ENCODE measurements around the gene FMNL2.

Gene FMNL2

DNA sequence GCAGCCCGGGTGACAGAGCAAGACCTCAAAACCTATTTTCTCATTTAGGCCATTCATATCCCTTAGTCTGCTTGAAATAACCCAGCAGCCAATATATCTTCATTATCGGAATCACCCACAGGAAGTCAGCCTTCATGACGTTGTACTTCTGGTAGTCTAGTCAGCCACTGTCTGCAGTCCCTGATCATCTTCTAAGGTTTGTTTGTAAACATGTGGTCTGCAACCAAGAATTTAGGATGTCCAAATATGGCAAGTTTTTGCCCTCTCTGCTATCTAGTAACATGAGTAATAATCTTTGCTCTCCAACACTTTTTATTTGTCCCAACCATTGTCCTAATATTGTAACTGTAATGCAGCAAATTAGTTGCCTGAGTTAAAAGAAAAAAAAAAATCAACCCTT is 289.8 kb downstream of the FMNL2 start:
- no peaks in the 10 kb centered on the region for H3K9me3 ChIP-seq (ENCODE audit: control insufficient read depth, insufficient read depth, low read depth, low read length)
- no peak for TF ChIP-seq GFI1B (tag by site-specific recombination; IDR thresholded peaks at IDR 0.05)
- no peak for TF ChIP-seq ZNF777 (tag by site-specific recombination; IDR thresholded peaks at IDR 0.05; ENCODE audit: borderline replicate concordance)
- no peak for TF ChIP-seq ZNF169 (tag by site-specific recombination; IDR thresholded peaks at IDR 0.05)
- TF ChIP-seq, protein P1, sequence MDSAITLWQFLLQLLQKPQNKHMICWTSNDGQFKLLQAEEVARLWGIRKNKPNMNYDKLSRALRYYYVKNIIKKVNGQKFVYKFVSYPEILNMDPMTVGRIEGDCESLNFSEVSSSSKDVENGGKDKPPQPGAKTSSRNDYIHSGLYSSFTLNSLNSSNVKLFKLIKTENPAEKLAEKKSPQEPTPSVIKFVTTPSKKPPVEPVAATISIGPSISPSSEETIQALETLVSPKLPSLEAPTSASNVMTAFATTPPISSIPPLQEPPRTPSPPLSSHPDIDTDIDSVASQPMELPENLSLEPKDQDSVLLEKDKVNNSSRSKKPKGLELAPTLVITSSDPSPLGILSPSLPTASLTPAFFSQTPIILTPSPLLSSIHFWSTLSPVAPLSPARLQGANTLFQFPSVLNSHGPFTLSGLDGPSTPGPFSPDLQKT (IDR thresholded peaks at IDR 0.05; ENCODE audit: borderline replicate concordance, low read depth, low read length), result no peak
- no peak for TF ChIP-seq ZNF175 (tag by site-specific recombination; IDR thresholded peaks at IDR 0.05)
- TF ChIP-seq ZNF555 (tag by site-specific recombination; conservative IDR thresholded peaks at IDR 0.05), result no peak
- TF ChIP-seq ZNF292 (tag by site-specific recombination; IDR thresholded peaks at IDR 0.05; ENCODE audit: borderline replicate concordance, low read depth), result no peak
- TF ChIP-seq ZNF747 (tag by site-specific recombination; IDR thresholded peaks at IDR 0.05), result no peak
- no peak for TF ChIP-seq ZBTB49 (tag by site-specific recombination; IDR thresholded peaks at IDR 0.05; ENCODE audit: low read depth)
- TF ChIP-seq BCL11A (tag by site-specific recombination; IDR thresholded peaks at IDR 0.05; ENCODE audit: low read depth), result no peak
- no peak for TF ChIP-seq ZSCAN23 (tag by site-specific recombination; IDR thresholded peaks at IDR 0.05)
- H3K4me3 ChIP-seq (ENCODE audit: low read depth, low read length), result no peak overlapping the region
- ChIA-PET CTCF (interaction anchor here (1.0 to 1.1 kb wide), 2 partner anchors 10 to 449 kb away, joined by 3 to 4 read pairs; no protein-coding TSS in a partner anchor), POLR2A (no interaction called here)
- no peak overlapping the region for H3K27ac ChIP-seq (ENCODE audit: extremely low read depth, low read depth, low read length)
- H3K36me3 ChIP-seq (ENCODE audit: control insufficient read depth in 2 of 2, insufficient read depth in 1 of 2, low read length in 2 of 2), result peaks cover 5 to 53% of the 10 kb centered on the region in 2 experiments
- H3K4me1 ChIP-seq (ENCODE audit: control insufficient read depth, insufficient read depth, low read length), result no peaks in the 10 kb centered on the region

DNA sequence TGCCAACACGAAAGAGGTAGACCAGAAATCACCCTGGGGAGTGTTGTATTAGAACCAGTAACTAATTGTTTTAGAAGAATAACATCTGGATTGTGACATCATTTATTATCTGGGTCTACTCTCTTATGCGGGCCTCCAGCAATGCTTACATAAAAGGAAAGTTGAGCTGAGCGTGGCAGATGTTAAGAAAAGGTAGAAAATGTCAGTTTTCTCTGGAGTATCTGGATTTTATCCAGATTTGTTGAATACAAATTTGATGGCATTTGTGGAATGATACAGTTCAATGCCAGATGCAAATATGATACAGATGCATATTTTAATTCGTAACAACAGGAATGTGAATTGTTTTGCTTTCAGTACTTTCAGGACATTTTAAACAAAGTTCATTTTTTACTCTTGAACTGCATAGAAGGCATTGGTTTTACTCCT is 292.0 kb downstream of the FMNL2 start:
- CTCF ChIA-PET, result interaction anchor here (0.8 to 2.6 kb wide), 10 partner anchors 9 to 451 kb away, joined by 3 to 21 read pairs (median 5); partner anchors contain the start of gene STAM2
- no peak overlapping the region for H3K27ac ChIP-seq (ENCODE audit: extremely low read depth, low read depth, low read length)
- POLR2A ChIA-PET, result no interaction called here

GRCh38 chr2:152627351-152627957 is 292.5 kb downstream of the FMNL2 start:
- Histone ChIP-seq H3K27ac (ENCODE audit: extremely low read depth, low read depth, low read length) (no peak overlapping the region), H3K36me3 (ENCODE audit: control insufficient read depth in 2 of 2, insufficient read depth in 1 of 2, low read length in 2 of 2) (peaks cover 0 to 54% of the 10 kb centered on the region in 2 experiments), H3K4me1 (ENCODE audit: control insufficient read depth, insufficient read depth, low read length) (no peaks in the 10 kb centered on the region), H3K4me3 (ENCODE audit: low read depth, low read length) (no peak overlapping the region), H3K9me3 (ENCODE audit: control insufficient read depth, insufficient read depth, low read depth, low read length) (no peaks in the 10 kb centered on the region)
- CTCF ChIA-PET, result interaction anchor here (0.6 to 2.6 kb wide), 12 partner anchors 8 to 452 kb away, joined by 3 to 21 read pairs (median 5); partner anchors contain the start of gene STAM2
- peak; percentile 48 for TF ChIP-seq ZNF654 (tag by site-specific recombination; IDR thresholded peaks at IDR 0.05; ENCODE audit: low read depth)
- no peak for TF ChIP-seq ZXDB (tag by site-specific recombination; IDR thresholded peaks at IDR 0.05)
- POLR2A ChIA-PET, result no interaction called here

More for the DNA sequence above, 292.0 kb downstream of the FMNL2 start:
- H3K4me1 ChIP-seq (ENCODE audit: control insufficient read depth, insufficient read depth, low read length), result no peaks in the 10 kb centered on the region
- H3K36me3 ChIP-seq (ENCODE audit: control insufficient read depth in 2 of 2, insufficient read depth in 1 of 2, low read length in 2 of 2), result peaks cover 0 to 49% of the 10 kb centered on the region in 2 experiments
- H3K9me3 ChIP-seq (ENCODE audit: control insufficient read depth, insufficient read depth, low read depth, low read length), result no peaks in the 10 kb centered on the region
- H3K4me3 ChIP-seq (ENCODE audit: low read depth, low read length), result no peak overlapping the region
- no peak for TF ChIP-seq ZNF488 (tag by site-specific recombination; IDR thresholded peaks at IDR 0.05)
- no peak for TF ChIP-seq ZEB2 (tag by site-specific recombination; IDR thresholded peaks at IDR 0.05)
- TF ChIP-seq ZNF416 (tag by site-specific recombination; IDR thresholded peaks at IDR 0.05), result no peak
- TF ChIP-seq ZNF571 (tag by site-specific recombination; IDR thresholded peaks at IDR 0.05), result no peak
- no peak for TF ChIP-seq ZNF184 (tag by site-specific recombination; IDR thresholded peaks at IDR 0.05)
- no peak for TF ChIP-seq ZNF138 (tag by site-specific recombination; IDR thresholded peaks at IDR 0.05; ENCODE audit: borderline replicate concordance)
- no peak for TF ChIP-seq ZBTB7A (tag by site-specific recombination; IDR thresholded peaks at IDR 0.05; ENCODE audit: low read depth)
- TF ChIP-seq MYNN (tag by site-specific recombination; IDR thresholded peaks at IDR 0.05; ENCODE audit: borderline replicate concordance), result no peak
- no peak for TF ChIP-seq ZBTB21 (tag by site-specific recombination; IDR thresholded peaks at IDR 0.05)
- no peak for TF ChIP-seq ZNF596 (tag by site-specific recombination; IDR thresholded peaks at IDR 0.05)
- no peak for TF ChIP-seq ZNF23 (tag by site-specific recombination; IDR thresholded peaks at IDR 0.05; ENCODE audit: borderline replicate concordance)
- TF ChIP-seq GFI1B (tag by site-specific recombination; IDR thresholded peaks at IDR 0.05), result no peak

Measured in HEK293 (cell line).